ENCODE results near the gene CYRIA.

CYRIA gene

GRCh38 chr2:16626997-16627605, 38.5 kb downstream of the CYRIA start:
- no peak for DNase-seq

GRCh38 chr2:16626497-16626896, 39.1 kb downstream of the CYRIA start:
- DNase-seq: no peak

GRCh38 chr2:16625759-16626158, 39.9 kb downstream of the CYRIA start:
- DNase-seq: no peak

GRCh38 chr2:16625201-16625729, 40.4 kb downstream of the CYRIA start:
- DNase-seq: peak; percentile 22

DNA sequence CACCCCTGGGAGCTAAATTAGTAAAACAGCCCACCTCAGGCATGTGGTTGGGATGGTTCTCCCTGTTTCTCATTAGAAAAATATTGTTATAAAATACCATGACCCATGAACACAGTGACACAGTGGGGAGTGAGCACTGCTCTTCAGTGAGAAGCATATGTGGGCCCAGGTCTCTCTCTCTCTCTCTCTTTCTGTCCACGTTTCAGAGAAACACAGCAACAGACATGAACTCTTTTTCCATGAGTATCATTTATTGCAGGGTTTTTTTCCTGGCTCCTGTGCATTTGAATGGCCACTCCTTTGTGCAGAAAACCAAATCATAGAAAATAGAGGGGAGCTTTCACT, 41.2 kb downstream of the CYRIA start:
- no peak for DNase-seq

DNA sequence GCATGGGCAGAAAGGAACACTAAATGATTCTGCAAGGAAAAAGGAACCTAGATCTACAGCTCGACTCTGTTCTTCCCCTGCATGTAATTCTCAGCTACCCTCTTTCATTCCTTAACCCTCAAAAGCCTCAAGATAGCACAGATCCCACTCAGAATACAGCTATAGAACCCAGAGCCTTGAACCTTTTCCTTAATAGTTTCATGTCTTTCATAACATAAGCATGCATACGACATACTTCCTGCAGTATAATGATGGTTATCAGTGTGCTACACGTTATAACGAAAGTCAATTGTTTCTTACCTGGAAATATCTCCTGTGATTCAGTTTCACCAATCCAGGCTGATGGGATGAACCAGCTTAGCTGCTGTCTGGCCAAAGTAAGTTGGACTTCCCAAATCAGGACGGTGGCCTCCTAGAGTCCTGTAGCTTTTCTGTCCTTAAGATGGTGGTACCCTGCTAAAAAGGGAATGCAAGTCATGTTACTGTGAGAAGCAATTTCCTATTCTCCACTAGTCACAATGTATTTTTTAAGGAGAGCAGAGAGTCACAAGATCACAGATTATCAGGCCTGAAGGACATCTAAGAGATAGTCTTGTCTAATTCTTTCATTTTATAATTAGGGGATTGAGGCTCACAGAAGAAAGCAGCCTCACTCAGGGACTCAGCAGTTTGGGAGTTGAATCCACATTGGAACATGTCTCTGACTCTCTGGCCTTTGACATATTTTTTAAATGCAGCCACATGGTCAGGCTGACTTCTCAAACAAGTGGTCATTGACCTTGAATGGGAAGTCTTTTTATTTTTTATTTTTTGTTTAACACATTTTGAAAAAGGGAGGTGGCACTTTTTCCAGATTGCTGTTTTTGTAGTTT, 41.8 kb downstream of the CYRIA start:
- no peak for DNase-seq

GRCh38 chr2:16623031-16623430, 42.6 kb downstream of the CYRIA start:
- DNase-seq: no peak

GRCh38 chr2:16622399-16622968, 43.1 kb downstream of the CYRIA start:
- DNase-seq: no peak

GRCh38 chr2:16621316-16621715, 44.3 kb downstream of the CYRIA start:
- no peak for DNase-seq

- no peak for DNase-seq
These were observed 45.0 kb downstream of the CYRIA start for GRCh38 chr2:16620590-16620989.

- DNase-seq: no peak
These were observed 45.9 kb downstream of the CYRIA start for GRCh38 chr2:16619576-16620245.

GRCh38 chr2:16617282-16618266, 48.1 kb downstream of the CYRIA start:
- peak; percentile 28 for DNase-seq
